HG03159 (cell line): ENCODE results near the gene ZNF879.
A peak's percentile ranks its signal among the peaks of the same experiment; 100 is the strongest.

Experiments
- ATAC-seq: cut with Tn5 transposase; IDR thresholded peaks from one replicate; pipeline ENCODE4 v1.9.1; 2021; ENCODE audit warnings: mild to moderate bottlenecking, moderate library complexity; ENCODE audit not compliant: unreplicated experiment

Gene ZNF879

GRCh38 chr5:179006564-179006963 is 17.0 kb upstream of the ZNF879 start:
- no peak for ATAC-seq

- no peak for ATAC-seq
Observed at GRCh38 chr5:179008667-179009066, 14.9 kb upstream of the ZNF879 start.

GRCh38 chr5:179033004-179033580 is 9.5 kb downstream of the ZNF879 start:
- no peak for ATAC-seq

GRCh38 chr5:179044765-179045164 is 21.2 kb downstream of the ZNF879 start:
- no peak for ATAC-seq

- no peak for ATAC-seq
Observed at GRCh38 chr5:179051784-179052183, 28.2 kb downstream of the ZNF879 start.

GRCh38 chr5:179054036-179054785 is 30.6 kb downstream of the ZNF879 start:
- no peak for ATAC-seq

GRCh38 chr5:179054876-179055275 is 31.3 kb downstream of the ZNF879 start:
- ATAC-seq: no peak

- ATAC-seq: no peak
Observed at GRCh38 chr5:179055436-179055835, 31.8 kb downstream of the ZNF879 start.

- no peak for ATAC-seq
Observed at GRCh38 chr5:179055841-179056240, 32.2 kb downstream of the ZNF879 start.

- ATAC-seq: peak; percentile 91
Observed at GRCh38 chr5:179060116-179061008, 36.8 kb downstream of the ZNF879 start, which contains the start of gene ZNF354C. Gene ZNF354C (plus strand): TSS chr5:179060373. CDS start chr5:179062069, 1,696 bp downstream.

- ATAC-seq: no peak
Observed at GRCh38 chr5:179061025-179061424, 37.4 kb downstream of the ZNF879 start.

- ATAC-seq: no peak
Observed at GRCh38 chr5:179065703-179066102, 42.1 kb downstream of the ZNF879 start.

- no peak for ATAC-seq
Observed at GRCh38 chr5:179079165-179079987, 55.8 kb downstream of the ZNF879 start.

GRCh38 chr5:179080724-179081123 is 57.1 kb downstream of the ZNF879 start:
- ATAC-seq: no peak
